Embryonic facial prominence (tissue), 1 donor: ENCODE results near the gene C19orf73.
"Not testable (repeated sequence)": the region's sequence is repeated elsewhere in the genome, so short reads cannot be mapped to it uniquely, and the experiment has no call there.

ENCODE experiments used
- DNase-seq: peaks from one replicate; pipeline ENCODE4 v3.0.0-alpha.2; 2016; ENCODE audit errors: extremely low spot score

The C19orf73 gene

GRCh38 chr19:49101160-49101559, 17.8 kb downstream of the C19orf73 start:
- no peak for DNase-seq

DNA sequence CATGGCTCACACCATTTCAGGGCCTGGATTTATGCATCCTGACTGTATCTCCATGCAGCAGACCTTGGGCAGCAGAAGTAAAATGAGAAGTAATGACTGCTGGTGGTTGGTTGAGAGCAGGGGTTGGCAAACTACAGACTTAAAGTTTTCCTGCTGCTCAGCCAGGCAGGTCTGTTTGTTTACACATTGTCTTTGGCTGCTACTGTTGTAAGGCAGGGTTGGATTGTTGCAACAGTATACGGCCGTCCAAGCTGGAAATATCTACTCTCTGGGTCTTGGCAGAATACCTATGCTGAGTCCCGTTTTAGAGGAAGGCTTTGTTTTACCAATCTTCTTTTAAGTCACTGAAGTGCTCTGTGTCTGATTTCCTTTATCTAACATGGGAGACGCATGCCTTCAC, 20.1 kb downstream of the C19orf73 start:
- no peak for DNase-seq

GRCh38 chr19:49097453-49098288, 21.3 kb downstream of the C19orf73 start:
- DNase-seq, result peak; percentile 44

DNA sequence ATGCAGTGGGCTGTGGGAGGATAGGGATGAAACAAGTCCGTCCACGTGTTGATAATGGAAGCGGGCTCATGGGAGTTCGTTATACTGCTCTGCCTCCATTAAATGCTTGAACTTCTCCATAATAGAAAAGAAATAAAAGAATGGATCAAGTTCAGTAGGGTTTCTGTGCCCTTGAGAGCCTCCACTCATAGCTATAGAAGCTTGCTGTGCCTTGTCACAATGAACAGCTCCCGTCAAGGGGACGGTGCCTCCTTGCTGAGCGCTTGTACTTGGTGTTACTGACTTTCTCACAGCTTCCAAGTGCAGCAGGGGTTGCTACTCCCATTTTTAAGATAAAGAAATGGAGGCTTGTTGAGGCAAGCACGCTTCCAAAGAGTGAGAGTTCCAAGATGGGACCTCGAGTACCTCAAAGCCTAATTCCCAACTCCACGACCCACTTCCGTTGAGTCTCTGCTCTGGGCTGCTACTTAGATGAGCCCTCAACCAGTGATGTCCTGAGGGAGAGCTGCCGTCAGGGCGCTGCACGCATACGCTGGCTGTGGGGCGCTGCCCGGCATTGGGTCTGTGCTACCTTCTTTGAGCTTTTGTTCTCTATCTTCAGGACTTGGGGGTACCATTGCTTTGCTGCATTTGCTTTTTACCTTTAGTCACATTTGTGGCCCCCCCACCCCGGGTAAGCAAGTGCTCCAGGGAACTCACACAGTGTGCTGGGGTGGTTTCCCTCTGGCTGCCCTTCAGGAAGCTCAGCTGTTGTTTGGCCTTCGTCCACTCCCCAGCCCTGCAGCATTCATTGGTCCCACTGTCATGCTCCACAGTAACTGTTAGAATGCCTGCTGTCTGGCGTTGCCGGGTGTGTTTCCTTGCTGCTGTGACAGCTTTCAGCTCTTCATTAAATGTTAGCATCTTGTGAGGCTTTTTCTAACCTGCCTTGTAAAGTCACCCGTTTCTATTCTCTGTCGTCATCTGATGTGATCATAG, 24.1 kb downstream of the C19orf73 start:
- DNase-seq, result no peak

DNA sequence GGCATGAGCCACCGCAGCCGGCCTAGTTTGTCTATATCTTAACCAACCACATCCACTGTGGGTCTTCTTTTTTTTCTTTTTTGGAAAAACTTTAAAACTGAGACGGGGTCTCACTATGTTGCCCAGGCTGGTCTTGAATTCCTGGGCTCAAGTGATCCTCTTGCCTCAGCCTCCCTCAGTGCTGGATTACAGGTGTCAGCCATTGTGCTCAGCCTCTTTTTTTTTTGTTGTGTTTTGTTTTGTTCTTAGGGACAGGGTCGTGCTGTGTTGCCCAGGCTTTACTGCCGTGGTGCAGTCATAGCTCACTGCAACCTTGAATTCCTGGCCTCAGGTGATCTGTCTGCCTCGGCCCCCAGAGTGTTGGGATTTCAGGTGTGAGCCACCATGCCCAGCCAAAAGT, 26.3 kb downstream of the C19orf73 start:
- DNase-seq, result no peak

DNA sequence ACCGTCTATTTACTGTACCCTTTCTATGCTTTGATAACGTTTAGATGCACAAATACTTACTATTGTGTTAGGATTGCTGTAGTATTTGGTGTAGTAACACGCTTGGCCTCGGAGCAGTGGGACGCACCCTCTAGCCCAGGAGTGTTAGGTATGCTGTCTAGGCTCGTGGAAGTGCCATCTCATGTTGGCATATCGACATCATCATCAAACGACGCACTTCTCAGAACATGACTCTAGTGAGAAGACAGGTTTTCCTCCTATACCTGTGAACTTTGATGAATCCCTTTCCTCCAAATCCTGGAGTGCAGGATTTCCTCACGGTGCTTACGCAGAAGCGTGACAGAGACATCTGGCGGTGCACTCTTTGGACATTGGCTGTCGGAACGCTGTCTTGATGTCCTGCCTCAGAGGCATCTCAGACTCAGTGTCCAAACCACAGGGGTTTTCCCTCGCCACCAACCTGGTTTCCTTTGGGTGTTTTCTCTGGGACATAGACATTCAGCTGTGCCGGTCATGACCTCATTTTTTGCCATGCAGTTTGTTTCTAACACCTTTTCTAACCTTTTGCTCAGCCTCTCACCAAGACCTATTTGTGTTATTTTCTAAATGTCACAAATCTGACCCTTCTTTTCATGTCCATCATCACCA, 27.4 kb downstream of the C19orf73 start:
- DNase-seq, result no peak

- no peak for DNase-seq
Observed at GRCh38 chr19:49086296-49086695, 32.6 kb downstream of the C19orf73 start.

GRCh38 chr19:49085868-49086232, 33.1 kb downstream of the C19orf73 start:
- DNase-seq, result no peak

- peak; percentile 100 for DNase-seq
Observed at GRCh38 chr19:49085020-49085867, 33.7 kb downstream of the C19orf73 start, which contains the start of gene SNRNP70. Gene SNRNP70, plus strand, starts transcription at chr19:49085451. Its CDS starts 964 bp downstream, at chr19:49086415.

DNA sequence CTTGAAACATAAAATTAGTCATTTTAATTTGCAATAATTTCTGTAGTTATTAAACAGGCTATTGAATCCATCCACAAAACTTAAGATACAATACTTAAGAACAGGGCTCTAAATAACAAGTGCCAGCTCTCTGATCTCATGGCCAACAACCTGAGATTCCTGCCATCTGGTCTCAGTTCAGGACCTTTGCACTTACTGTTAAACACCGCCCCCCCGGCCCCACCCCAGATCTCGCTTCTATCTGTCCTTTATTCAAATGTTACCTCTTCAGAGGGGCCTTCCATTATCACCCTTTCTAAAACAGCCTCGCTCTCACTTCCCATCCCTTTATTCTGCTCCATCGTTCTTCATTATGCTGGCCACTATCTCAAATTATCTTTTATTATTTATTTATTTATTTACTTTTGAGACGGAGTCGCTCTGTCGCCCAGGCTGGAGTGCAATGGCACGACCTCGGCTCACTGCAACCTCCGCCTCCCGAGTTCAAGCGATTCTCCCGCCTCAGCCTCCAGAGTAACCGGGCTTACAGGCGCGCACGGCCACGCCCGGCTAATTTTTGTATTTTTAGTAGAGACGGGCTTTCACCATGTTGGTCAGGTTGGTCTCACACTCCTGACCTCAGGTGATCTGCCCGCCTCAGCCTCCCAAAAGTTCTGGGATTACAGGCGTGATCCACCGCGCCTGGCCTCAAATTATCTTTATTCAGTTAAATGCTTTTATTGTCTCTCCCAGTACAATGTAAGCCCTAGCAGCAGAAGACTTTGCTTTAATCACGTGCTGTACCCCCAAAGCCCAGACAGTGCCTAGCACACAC, 34.5 kb downstream of the C19orf73 start:
- no peak for DNase-seq

GRCh38 chr19:49081273-49081672, 37.7 kb downstream of the C19orf73 start:
- DNase-seq, result no peak

- no peak for DNase-seq
Observed at GRCh38 chr19:49080392-49080791, 38.6 kb downstream of the C19orf73 start.

DNA sequence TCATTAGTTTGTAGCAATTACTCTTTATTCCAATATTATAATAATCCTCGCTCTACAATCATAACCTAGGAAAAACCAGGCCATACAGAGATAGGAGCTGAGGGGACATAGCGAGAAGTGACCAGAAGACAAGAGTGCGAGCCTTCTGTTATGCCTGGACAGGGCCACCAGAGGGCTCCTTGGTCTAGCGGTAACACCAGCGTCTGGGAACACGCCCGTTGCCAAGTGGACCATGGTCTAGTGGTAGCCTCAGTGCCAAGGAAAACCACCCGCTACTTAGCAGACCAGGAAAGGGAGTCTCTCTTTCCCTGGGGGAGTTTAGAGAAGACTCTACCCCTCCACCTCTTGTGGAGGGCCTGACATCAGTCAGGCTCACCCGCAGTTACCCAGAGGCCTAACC, 44.1 kb downstream of the C19orf73 start:
- not testable (repeated sequence) for DNase-seq

DNA sequence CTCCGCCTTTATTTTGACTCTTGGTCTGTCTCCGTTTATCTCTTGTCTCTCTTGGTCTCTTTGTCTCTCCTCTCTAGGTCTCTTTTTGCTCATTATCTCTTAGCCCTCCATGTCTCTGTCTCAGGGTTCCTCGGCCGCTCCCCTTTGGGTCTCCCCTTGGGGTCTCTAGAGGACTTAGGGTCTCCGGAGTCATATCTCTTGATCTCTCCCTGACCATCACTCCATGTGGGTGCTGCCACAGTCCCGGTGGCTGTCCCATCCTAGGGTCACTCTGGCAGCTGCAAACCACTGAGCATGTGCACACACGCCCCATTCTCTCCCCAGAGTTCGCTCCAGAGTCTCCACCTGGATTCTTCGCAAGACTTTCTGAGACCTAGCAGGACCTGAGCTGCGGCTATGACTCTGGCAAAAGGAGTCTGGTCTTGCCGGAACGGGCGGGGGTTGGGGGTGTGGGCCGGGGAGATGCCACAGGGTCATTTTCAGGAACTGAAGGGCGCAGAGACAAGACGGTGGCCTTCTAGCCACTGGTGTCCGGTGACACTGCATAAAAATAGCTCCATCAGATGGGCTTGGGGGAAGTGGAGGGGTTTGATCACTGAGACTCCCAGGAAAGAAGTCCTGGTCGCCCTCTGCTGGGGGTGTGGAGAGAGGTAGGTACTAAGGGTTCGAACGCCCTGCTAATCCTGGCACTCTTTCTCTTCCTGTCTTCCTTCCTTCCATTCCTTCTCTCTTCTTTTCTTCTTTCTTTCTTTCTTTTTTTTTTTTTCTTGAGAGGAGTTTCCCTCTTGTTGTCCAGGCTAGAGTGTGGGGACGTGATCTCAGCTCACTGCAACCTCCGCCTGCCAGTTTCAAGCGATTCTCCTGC, 45.2 kb downstream of the C19orf73 start:
- DNase-seq, result no peak

- DNase-seq, result no peak
Observed at GRCh38 chr19:49071860-49072547, 46.9 kb downstream of the C19orf73 start.

DNA sequence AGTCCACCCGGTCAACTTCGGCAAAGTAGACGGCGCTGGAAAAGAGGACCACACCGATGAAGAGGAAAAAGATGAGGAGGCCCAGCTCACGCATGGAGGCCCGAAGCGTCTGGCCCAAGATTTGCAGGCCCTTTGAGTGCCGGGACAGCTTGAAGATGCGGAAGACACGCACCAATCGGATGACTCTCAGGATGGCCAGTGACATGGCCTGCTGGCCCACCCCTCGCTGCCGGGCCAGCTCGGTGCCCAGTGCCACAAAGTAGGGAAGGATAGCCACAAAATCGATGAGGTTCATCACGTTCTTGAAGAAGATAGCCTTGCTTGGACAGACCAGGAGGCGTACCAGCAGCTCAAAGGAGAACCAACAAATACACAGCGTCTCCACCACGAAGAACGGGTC, 48.5 kb downstream of the C19orf73 start:
- DNase-seq, result no peak

DNA sequence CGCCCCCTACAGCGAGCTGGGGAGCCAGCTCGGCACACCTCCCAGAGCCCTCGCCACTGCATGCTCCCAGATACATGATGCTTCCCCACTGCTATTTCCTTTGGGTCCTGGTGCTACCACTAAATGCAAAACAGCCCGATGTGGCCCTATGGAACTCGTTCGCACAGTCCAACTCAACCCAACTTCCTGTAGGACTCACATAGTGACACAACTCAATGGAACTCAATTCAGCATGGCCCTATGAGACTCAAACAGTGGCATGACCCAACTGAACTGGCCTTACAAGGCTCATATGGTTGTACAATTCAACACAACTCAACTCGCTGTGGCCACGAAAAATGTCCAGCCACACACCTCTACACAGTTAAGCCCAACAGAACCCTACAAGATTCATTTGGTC, 49.9 kb downstream of the C19orf73 start:
- DNase-seq, result no peak
